Measurements from ENCODE around the gene AMELX.

Gene AMELX

DNA sequence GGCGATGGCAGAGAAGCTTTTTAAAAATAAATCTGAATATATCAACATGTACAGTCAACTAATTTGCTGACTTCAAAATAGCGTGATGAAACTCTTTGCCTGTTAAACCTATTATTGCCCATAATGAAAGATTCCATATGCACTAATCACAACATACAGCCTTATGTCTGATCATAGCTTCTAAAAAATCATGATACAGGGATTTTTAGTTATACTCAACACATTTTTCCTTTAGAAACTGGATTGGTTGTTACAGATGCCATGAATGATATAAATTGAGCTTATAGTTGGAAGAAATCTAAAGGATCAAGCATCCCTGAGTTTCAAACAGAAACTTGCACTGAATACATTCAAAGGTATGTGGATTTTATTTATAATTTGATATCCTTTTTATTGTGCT, at the start of gene AMELX:
Gene AMELX (plus strand): TSS at position 301 of the 400 bp plus-strand sequence. CDS start 1,376 bp downstream, outside the sequence.
- no peak for DNase-seq (ENCODE audit: low read depth in 3 of 3)

DNA sequence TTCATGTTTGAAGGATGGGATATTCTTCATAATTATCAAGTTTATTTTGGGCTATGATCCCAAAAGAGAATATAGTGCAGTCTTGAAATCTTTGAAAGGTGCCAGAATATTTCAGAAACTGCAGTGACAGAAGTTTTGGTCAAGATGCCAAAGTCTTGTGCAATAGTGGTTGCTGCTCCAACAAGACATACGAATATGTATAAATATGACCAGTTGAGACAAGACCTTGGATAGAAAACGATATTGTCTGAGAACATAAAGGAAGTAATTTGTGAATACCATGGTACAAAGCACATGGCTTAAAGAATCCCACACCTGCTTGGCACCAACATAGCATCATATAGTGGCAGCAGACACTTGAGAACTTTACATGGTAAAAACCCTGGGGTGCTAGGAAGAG, 48.6 kb upstream of the AMELX start:
- no peak for DNase-seq (ENCODE audit: low read depth in 3 of 3)

DNA sequence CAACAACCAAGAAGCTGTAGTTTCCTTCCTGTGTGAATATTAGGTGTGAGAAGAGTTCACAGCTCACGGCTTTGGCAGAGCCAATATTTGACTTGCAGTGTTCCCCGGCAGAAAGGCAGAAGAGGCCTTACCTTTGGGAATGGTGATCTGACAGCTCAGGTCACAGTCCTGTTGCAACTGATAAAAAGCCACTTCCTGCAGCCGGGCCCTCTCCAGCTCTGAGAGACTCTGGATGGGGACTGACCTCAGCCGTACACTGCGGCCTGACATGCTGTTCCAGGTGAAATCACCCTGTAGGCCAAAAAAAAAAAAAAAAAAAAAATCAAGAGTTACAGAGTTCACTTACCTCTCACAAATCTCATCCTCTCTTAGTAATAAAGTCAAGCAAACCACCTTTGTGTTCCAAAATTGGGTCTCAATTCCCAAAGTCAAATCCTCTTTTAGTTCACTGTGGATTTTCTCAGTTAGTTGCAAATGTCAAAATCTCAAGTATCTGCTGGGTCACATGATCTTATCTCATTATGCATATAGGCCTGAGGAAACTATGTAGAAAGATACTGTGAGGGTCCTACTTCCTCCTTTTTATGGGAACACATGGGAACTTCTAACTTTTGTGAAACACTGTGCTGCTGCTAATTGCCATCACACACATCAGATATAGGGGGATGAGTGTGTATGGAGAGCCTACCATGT, 38.6 kb upstream of the AMELX start:
- DNase-seq (ENCODE audit: low read depth in 3 of 3): no peak

DNA sequence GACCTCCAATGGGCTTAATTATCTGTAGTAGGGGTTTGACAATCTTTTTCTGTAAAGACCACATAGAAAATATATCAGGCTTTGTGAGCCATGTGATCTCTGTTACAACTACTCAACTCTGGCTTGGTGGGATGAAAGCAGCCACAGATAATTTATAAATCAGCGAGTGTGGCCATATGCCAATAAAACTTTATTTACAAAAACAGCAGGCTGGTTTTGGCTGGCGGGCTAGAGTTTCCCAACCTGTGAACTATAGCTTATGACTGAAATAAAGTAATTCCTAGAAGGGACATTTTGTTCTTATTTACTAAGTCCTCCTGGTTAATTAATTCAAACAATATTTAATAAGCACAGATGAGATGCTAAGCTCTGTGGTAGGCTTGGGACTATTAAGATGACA, 35.9 kb upstream of the AMELX start:
- DNase-seq (ENCODE audit: low read depth in 3 of 3): no peak

DNA sequence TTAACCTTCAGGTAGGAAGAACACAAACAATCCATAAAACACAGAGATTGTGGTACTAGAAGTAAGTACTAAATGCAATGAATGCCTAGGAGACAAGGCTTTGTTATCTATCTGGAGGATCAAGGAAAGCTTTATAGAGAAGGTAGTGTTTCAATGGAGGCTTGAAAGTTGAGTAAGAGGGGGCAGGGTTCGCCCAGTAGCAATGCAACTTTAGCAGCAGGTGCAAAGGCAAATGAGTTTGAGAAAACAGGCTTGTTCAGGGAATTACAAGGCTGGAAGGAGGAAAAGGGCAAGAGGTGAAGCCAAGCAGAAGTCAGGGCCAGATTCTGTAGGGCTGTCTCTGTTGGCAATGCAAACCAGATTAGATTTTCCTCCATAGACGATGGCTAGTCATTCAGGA, 35.5 kb upstream of the AMELX start:
- DNase-seq (ENCODE audit: low read depth in 3 of 3): no peak

DNA sequence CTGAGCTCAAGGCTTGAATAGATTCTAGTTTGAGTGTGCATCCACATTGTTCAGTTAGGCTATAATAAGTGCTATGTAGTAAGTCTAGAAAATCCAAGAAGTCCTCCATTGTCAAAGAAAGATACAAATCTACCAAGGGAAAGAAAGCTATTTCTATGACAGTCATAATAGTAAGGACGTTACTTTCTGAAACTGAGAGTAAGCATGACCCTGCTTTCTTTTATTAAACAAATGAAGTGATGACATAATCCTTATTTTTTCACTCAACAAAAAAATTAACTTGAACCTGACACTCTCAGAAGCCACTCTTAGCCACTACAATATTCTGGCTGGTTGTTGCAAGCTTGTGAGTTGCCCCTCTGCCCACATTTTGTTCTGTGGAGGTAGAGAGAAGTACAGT, 33.8 kb upstream of the AMELX start:
- no peak for DNase-seq (ENCODE audit: low read depth in 3 of 3)

DNA sequence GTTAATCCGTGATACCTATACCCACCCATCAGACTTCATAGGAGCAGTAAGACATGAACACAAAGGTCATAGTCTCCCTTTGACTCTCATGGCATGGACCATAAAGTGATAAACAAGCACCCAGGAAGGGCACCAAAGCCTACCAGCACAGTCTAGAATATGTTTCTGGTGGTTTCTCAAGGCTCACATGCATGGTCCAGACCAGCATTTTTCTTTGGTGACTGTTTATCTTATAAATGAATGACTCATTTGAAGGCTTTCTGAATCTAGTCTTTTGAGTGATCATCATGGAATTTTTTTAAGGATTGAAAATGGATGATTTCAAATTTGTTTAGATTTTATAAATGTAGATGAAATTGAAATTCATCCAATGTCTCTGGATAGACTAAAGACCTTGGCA, 32.0 kb upstream of the AMELX start:
- DNase-seq (ENCODE audit: low read depth in 3 of 3): no peak

DNA sequence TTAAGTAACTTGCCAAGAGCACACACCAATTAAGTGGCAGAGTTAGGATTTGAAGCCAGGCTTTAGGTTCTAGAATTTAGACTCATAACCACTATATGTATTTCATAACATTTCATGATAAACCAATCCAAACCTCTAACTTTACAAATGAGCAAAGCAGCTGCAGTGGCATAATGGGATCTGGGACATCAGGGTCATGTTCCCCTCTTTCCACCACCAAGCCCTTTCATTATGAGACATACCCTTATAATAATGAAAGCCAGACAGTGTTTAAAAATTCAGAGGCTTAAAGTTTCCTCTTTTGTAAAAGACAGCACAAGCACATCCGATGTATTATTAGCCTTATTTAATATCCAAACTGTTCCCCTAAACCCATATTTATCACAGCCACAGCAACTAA, 28.3 kb upstream of the AMELX start:
- DNase-seq (ENCODE audit: low read depth in 3 of 3): no peak

DNA sequence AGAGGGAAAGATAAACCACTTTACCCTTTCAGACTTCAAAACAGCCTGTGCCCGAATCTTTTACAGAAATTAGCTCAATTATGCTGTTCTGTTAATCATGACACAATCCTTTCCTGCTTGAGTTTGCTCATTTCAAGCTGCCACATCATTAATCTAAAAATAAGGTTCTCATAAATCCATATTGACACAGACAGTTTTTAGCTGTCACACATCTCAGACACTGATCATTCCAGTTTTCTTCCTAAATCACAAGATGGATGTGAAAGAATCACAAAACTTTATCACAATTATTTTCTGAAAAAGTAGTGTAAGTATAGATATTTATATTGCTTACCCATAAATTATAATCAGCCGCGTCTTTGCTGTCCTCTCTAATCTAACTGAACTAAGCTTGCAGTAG, 27.9 kb upstream of the AMELX start:
- DNase-seq (ENCODE audit: low read depth in 3 of 3): no peak

DNA sequence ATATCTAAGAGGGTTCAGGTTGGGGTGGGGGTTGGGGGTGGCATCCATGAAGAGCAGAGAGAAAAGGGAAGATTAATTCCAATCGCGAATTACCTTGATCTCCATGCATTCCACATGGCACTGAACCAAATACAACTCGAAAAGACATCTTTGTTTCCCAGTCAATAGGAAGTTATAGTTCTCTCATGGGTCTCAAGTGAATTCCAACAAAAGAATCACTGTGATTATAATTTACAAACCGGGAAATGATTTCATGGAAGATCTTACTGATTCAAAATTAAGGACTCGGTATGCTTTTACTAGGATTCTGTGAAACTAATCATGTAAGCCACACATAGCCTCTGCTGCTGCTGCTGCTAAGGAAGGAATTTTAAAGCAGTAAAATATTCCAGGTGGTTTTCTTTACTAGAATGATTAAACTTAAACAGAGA, 26.6 kb upstream of the AMELX start:
- no peak for DNase-seq (ENCODE audit: low read depth in 3 of 3)

DNA sequence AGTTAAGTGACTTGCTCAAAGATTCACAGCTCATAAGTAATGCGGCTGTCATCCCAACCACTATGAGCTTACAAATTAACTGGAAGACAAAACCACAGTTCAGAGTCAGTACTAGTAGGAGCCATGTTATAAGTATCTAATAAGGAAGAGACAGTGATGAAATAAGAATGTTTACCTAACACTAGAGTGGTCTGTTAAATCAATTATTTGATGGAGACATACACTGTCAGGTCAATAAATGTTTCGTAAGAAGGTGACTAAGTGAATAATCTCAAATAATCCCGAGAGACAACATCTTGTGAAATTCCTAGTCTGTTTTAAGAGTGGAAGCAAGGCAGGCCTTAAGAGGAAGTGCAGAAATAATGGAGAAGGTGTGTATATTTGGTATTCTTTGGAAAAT, 25.8 kb upstream of the AMELX start:
- DNase-seq (ENCODE audit: low read depth in 3 of 3): no peak

DNA sequence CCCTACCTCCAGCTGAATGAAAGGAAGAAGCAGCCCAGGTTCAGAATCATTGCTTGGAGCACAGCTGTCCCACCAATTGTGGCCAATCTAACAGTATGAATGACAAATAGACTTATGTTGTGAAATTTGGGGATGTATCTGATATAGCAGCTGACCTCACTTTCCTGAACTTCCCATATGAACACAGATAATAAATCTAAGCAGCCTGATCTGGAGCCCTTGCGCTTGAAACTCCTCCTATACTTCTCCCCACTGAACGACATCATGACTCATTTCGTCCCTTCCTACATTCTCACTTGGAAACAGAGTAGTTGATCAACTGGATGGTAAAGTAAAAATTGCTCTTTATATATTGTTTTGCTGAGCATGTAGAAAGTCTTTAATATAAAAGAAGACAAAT, 24.2 kb upstream of the AMELX start:
- no peak for DNase-seq (ENCODE audit: low read depth in 3 of 3)

DNA sequence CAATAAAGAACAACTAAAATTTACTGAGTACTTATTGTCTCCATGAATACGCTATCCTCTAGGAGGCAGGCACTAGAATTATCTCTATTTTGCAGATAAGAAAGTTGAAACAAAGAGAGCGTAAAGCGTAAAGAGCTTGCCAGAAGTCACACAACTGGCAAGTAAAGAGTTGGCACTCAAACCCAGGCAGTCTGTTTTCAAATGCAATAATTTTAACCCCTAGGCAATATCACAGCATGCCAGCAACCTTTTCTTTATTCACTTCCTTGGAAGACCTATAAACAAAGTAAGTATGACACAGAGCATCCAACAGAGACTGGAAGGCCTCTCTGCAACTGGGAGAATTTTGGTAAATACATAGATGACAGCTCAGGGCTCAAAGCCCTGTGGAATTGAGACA, 23.2 kb upstream of the AMELX start:
- no peak for DNase-seq (ENCODE audit: low read depth in 3 of 3)

DNA sequence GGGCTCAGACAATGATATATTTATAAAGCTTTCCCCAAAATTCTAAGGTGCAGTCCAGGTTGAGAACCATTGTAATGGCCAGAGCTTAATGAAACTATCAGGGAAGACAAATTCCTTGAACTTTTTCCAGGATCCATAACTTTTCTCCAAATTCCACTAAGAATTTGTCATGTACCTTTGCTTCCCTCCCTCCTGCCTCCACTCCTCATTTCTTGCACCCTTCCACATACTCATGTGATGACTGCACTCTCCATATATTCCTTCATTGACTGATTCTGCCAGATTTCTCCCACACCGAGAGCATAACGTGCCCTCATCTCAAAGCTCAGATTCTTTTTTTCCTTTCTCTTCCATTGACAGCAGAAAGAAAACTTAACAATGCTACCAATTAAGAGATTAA, 20.9 kb upstream of the AMELX start:
- no peak for DNase-seq (ENCODE audit: low read depth in 3 of 3)

DNA sequence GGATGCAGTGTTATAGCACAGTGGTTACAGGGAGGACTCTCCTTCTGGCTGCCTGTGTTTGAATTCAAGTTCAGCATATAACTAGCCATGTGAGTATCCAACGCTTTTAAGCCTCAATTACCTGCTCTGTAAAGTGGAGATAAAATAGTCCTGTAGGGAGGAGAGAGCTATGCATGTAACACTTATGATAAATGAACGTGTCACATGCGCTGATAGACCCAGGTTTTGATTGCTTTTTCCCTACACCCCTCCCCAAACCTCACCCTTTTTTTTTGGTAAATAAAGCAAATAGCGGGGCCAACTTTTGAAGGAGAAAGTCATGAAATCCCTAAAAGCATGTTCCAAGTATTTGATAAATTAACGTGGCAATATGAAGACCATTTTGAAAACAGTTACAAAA, 20.4 kb upstream of the AMELX start:
- no peak for DNase-seq (ENCODE audit: low read depth in 3 of 3)

DNA sequence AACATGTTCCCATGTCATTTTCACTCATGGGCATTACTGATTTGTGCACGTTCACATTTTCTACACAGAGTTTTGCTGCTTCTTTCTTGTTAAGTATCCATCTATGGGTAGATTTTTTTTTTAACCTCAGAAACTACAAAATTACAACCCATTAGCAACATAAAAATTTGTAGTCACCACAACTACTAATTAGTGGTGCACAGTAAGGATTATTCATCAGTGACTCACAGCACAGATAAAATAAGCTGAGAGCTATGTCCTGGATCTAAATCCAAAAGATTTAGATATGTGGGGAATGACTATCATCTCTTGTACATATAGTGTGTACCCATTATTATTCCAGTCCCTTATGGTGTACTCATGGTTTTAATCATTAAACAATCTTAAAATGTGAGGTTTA, 19.7 kb upstream of the AMELX start:
- no peak for DNase-seq (ENCODE audit: low read depth in 3 of 3)

DNA sequence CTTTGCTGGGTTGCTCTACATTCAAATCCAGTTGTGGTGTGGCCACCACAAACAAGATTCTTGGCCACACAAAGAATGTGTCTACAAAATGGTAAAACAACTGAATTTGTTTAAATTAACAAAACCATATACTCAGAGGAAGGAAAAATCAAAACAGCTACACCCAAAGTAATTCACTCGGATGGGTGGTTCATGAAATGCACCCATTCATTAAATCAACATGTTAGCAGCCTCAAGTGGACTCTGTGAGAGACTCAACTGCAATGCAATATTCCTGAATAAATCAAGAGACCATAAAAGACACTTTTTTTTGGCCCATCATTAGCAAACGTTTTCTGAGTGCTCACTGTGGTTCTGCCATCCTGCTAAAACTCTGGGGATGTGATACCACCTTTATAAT, 11.2 kb upstream of the AMELX start:
- DNase-seq (ENCODE audit: low read depth in 3 of 3): no peak

DNA sequence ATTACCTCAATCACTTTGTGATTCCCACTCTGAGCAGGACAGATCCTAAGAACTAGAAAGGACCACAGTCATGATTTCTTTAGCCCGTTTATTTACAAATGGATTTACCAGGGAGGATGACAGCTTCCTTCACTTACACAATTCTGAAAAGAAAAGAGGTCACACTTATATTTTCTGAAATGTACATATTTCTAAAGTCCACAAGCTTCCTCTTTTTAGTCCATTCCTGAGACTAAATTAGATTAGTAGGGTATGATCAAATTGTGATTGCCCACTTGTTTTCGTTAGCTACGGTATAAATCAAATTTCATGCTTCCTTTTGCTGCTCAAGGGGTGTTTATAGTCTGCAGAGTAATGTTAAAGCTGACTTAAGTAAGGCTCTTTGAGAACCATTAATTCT, 7.6 kb upstream of the AMELX start:
- no peak for DNase-seq (ENCODE audit: low read depth in 3 of 3)

DNA sequence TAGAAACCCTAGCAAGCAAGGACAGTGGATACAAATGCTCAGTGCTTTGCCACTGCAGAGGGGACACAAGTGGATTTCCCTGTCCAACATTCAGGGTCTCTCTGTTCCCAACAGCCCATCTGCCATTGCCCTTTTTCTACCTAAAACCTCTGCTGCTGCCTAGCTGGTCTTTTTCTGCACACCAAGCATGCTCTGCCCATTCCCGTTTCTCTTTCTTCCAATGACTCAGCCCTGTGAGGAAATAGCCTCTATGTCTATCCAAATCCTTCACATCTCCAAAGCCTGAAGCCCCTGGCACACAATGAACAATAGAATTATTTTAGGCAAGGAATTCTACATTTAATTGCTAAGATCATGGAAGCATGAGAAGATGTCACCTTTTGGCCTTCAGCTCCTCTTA, 5.7 kb upstream of the AMELX start:
- DNase-seq (ENCODE audit: low read depth in 3 of 3): no peak

DNA sequence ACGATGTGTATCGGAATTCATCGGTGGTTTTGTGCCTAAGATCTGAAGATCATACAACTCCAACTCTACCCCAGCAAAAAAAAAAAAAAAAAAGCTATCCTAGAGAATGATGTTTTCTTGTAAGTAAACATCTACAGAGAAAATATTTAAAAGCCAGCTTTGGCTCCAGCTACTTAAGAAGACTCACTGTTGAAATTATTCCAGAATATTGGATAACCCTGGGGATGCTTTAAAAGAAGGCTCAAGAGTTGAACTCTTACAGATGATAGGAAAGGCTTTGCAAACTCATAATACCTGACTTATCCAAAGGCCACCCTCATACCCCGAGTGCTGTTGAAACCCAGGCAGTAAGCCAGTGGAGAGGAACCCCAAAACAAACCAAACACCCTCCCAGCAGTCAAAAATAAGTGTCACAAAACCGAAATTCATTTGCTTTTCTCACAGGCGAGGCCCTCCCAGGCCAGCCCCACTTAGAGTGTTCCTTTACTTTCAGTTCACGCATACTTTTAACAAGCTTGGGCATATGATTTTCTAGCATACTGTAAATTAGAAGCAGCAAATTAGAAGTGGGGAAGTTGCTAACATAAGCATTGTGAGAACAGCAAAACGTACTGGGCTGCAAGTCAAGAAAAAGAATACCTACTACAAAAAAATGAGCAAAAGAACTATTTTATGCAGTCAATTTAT, 2.7 kb upstream of the AMELX start:
- DNase-seq (ENCODE audit: low read depth in 3 of 3): no peak

DNA sequence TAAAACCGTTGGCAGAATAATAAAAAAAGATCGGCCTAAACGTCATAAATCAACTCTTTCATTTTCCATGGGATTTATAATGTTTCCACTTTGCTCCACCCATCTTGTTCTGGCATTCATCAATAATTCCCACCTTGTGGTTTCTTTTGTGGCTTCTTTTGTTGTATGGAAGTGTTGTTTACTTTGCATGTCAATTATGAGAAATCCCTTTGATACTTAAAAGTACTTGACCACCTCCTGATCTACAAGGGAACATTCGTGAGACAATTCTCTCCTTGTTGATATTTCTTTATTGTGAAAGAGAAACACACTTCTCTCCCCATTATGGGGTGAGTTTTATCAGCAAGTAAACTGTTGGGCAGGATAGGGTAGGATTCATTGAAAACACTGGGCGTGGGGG, 2.8 kb downstream of the AMELX start:
- DNase-seq (ENCODE audit: low read depth in 3 of 3): no peak

DNA sequence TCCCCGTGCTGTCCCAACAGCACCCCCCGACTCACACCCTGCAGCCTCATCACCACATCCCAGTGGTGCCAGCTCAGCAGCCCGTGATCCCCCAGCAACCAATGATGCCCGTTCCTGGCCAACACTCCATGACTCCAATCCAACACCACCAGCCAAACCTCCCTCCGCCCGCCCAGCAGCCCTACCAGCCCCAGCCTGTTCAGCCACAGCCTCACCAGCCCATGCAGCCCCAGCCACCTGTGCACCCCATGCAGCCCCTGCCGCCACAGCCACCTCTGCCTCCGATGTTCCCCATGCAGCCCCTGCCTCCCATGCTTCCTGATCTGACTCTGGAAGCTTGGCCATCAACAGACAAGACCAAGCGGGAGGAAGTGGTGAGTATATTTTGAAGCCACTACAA, 5.4 kb downstream of the AMELX start:
- DNase-seq (ENCODE audit: low read depth in 3 of 3): no peak

DNA sequence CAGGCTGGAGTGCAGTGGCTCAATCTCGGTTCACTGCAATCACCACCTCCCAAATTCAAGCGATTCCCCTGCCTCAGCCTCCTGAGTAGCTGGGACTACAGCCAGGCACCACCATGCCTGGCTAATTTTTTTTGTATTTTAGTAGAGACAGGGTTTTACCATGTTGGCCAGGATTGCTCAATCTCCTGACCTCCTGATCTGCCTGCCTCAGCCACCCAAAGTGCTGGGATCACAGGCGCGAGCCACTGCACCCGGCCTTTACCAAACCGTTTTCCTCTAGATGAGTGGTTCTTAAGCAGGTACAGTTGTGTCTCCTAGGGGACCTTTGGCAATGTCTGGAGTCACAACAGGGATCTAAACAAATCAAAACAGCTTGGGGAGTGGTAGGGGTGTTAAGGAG, 11.6 kb downstream of the AMELX start:
- DNase-seq (ENCODE audit: low read depth in 3 of 3): no peak

DNA sequence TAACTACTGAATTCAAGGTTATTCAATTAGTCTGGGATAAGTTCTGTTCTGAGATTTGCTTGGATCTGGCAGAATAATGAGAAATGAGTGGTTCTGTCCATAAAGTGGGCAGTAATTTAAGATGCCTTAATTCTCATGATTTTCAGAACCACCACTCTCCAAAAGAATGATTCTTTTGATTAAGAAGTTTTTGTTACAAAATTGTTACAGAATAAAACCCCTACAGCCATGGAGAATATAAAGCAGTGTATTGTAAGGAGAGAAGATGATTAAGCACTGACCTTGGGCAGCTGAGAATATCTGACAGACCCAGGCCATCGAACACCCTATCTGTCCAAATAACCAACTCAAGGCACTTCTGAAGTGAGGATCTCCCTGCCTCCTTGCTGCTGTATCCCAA, 12.4 kb downstream of the AMELX start:
- no peak for DNase-seq (ENCODE audit: low read depth in 3 of 3)

Measured in stimulated activated CD4-positive, alpha-beta T cell treated with anti-CD3 and anti-CD28 coated beads, TNF-alpha, amount 100 ng/mL, for 24 hours (primary cell).